Raji (cell line): Measurements from ENCODE around the gene ACTN1.

Experiments
- POLR2A ChIP-seq: IDR thresholded peaks from 2 replicates; pipeline ENCODE4 v1.6.1; 2011; ENCODE audit warnings: low read depth, low read length, control low read depth; ENCODE audit not compliant: insufficient read depth

The ACTN1 gene

DNA sequence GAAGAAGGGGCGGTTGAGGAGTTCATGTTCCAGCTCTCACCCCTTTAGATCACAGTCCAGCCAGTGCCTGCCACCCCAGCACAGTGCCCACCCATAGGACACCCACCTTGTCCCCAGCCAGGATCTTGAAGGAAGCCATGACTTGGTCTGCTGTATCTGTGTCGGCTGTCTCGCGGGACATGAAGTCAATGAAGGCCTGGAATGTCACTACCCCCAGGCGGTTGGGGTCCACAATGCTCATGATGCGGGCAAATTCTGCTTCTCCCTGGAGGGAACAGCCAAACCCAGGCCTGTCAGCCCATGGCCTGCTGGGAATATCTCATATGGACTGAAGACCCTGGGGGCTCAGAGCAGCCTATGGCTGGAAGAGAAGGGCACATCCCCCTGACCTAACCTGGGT is 102.1 kb downstream of the ACTN1 start:
- no peak for TF ChIP-seq POLR2A

DNA sequence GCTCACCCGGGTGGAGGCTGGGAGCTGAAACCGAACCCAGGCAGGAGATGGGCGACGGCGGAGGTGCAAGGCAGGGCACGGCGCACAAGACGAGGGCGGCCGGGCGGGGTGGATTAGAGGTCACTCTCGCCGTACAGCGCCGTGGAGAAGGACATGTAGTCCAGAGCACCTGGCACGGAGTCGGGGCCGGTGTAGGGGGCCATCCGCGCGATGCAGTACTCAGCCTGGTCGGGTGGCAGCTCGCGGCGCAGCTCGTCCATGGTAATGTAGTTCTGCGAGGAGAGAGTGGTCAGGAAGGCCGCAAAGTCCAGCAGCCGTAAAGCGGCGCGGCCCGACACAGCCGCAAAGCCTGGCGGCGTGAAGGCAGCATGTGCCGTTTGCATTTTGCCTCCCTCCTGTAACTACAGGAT is 104.4 kb downstream of the ACTN1 start:
- TF ChIP-seq POLR2A: no peak

DNA sequence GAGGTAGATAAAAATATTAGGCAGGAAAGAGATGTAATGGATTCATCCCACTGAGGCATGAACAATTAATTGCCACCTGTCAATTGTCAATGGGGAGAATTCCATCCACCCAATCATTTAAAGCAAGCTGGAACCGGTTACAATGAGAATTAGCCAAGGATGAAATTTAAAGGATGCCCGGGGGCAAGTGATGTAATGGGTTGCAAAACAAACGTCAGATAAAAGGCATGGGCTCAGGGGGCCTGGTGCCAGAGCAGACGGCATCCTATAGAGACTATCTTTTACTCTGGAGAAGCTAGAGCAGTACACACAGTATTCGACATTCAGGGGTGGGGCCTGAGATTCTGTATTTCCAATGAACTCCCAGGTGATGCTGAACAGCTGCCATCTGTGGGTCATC is 105.7 kb downstream of the ACTN1 start:
- no peak for TF ChIP-seq POLR2A

DNA sequence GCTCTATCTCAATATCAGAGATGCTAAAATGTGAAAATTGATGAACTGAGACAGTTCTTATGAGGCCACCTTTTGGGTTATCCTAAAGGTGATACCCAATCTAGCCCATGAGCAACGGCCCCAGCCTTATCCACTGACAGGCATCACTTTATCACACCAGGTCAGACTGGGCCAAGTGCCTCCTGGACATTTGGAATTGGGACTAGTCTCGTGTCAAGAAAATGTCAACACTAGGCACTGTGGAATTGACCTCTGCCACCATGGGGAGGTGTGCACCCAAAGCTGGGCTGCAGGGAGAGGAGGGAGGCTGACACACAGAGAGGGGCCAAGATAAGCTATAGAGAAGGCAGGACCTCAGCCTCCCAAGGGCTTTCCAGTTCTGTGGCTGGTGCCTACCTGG is 107.7 kb downstream of the ACTN1 start:
- no peak for TF ChIP-seq POLR2A

DNA sequence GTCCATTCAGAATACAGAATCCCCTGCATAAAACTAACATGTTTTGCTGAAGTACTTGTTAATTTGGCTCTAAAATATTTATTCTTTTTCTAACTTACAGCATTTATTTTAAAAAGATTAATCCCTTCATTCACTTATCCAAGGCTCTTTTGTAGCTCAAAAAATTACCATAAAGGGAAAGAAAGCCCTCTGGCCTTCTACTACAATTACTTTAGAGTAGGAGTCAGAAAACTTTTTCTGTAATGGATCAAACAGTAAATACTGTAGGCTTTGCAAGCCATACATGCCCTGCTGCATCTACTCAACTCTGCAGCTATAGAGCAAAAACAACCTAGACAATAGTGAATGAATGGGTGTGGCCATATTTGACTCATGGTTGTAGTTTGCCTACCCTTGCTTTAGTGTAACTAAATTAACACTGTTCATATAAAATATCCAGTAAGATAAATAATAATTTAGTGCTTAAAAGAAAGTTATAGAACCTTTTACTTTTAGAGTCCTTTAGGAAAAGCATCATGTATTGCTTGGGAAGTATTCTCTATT is 112.0 kb downstream of the ACTN1 start:
- TF ChIP-seq POLR2A: no peak

DNA sequence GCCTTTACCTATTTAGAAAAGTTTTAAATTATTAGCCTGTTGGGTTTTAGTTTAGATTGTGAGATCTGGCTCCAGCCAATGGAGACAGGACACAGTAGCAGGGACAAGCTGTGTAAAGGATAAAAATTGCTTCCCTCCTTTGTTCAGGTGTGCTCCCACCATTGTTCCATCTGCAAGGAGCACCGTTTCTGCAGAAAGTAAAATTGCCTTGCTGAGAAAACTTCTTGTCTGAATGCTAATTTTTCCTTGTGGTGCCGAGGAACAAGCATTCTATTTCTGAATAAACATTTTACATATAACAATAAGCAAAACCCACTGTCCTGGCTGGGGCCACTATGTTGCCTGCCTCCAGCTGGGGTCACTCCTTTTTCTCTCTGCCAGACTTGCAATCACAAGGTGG is 113.6 kb downstream of the ACTN1 start:
- no peak for TF ChIP-seq POLR2A

DNA sequence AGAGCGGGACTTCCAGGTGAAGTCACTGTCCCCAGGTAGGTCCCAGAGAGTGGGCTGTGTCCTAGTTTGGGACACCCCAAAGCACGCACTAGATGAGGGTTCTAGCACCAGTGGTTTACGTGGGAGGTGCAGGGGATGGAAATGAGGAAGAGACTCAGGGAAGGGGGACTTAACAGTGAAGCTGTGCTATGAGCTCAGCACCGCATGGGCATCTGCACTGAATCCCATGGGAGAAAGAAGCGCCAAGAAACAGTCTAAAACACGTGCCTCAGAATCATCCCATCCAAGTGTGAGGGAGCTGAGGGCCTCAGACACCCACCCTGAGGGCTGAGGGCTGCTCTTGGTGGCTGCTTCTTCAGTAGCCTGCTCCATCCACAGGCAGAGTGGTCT is 114.7 kb downstream of the ACTN1 start:
- no peak for TF ChIP-seq POLR2A

DNA sequence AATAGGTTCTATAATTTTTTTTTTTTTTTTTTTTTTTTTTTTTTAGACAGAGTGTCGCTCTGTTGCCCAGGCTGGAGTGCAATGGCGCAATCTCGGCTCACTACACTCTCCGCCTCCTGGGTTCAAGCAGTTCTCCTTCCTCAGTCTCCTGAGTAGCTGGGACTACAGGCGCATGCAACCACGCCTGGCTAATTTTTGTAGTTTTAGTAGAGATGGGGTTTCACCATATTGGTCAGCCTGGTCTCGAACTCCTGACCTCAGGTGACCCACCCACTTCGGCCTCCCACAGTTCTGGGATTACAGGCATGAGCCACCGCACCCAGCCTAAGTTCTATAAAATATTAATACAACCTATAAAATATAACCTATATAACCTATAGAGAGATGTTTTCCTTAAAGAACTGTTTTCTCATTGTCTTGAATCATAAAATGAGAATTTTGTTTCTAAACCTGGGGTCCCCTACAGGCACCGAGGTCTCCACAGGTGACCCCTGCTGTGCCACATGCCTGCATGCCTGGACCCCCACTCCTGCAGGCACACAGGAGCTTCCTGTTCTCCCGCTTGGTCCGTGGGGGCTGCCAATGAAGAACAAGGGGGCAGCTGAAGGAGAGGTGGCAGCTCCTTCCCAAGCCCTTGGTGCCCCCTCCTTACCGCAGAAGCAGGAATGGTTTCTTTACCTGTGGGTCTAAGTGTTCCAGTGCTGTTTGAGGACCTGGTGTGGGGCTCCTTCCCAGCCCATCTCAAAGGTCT is 115.3 kb downstream of the ACTN1 start:
- no peak for TF ChIP-seq POLR2A

DNA sequence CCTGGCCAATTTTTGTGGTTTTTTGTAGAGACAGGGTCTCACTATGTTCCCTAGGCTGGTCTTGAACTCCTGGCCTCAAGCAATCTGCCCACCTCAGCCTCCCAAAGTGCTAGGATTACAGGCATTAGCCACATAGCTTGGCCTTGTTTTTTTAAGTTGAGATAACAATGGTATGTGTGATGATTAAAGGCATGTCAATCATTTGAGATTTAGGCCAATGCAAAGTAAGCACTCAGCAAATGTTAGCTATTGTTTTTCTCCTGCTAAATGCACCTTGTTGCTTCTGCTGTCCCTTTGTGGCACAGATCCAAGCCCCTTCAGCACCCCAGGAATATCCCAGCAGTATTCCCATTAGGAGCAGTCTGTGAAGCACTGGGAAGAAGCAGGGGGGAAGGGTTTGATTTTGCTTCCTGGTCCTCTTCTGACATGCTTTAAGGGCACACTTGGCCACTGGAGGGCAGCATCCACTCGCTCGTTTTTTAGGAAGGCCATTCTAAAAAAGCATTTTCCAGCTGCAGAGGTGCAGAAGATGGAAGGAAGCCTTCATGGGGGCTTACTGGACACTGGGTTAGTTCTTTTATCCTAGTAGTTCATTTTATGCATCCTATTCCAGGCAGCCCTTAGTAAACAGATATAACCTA is 116.0 kb downstream of the ACTN1 start:
- TF ChIP-seq POLR2A: no peak

DNA sequence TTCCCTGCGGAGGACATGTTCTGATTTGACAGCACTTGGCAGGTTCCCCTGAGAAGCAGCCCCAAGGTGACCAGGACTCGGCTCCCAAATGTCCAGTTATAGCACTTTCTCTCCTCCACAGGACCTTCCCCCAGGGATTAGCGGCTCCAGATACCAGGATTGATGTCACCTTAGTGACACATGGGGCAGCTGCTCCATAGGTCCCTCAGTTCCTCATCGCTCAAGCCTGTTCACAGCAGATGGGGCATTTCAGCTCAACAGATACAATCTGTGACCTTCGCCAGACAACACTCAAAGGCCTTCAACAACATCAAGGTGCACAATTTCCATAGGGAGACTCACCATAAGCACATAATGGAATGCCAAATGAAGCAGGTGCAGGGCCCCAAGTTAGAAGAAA is 118.3 kb downstream of the ACTN1 start:
- TF ChIP-seq POLR2A: no peak

DNA sequence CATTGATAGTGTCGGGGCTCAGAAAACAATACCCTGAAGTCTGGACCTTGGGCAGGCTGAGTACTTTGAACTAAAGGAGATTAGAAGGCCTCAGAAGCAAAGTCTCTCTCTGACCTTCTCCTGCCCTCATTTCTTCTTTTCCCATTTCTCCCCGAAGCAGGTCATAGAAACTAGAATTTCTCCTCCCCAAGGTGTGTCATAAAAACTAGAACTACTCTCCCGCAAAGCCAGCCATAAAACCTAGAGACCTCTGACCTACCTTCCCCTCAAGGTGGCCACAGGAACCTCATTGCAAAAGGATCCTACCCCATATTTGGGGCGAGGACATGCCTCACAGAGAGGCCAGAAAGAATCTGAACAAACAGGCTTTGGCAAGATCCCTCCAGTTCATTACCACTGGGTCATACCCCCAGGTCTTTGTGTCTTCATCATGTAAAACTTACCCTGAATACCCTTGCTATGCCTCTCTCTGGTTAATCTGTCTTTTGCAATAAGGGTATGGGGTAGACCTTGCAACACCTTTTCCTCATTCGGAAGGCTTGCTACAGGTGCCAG is 121.5 kb downstream of the ACTN1 start:
- TF ChIP-seq POLR2A: no peak

DNA sequence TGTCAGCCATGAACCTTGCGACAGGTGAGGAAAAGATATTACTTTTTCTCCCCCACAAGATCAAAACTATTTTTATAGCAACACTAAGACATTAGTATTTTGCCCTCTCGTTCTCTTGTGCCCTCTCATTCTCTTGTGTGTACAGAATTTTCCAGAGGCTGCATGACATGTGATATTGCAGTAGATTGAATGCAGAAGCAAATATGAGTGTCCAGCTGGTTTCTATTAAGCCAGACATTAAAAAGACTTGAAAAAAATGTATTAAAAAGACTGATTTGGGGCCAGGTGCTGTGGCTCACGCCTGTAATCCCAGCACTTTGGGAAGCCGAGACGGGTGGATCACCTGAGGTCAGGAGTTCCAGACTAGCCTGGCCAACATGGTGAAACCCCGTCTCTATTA is 122.5 kb downstream of the ACTN1 start:
- TF ChIP-seq POLR2A: no peak

DNA sequence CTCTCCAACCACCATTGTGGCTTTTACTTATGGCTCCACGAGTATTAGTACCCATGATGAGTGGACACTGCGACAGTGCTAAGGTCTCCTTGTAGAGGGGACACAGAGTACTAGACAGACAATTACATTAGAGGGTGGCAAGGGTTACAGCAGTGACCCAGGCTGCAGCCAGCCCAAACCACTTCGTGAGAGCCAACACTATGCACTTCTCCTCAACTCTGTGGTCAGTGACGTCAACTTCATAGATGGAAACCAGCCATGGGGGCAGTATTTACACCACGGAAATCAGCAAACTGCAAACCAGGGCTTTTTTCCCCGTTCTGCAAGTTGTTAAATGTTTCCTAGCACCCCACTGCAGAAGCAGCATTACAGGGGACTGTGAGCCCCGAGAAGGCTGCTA is 124.7 kb downstream of the ACTN1 start:
- TF ChIP-seq POLR2A: no peak

DNA sequence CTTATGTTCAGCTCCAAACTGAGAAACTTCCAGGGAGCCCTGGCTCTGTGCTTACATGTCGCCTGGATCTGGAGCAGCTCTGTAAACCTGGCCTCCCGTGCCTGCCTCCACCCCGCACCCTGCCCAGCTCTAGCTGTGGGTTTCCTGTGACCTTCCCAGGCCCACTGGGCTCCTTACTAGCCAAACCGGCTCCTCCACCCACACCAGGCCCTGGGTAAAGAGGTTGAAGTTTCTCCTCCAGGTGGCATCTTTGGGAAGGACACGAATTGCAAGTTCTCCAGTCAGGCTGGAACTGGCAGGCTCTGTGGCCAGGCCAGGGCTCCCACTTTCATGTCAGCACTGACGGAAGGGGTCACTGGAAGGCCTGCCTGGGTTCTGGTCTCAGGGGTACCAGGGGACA is 125.4 kb downstream of the ACTN1 start:
- TF ChIP-seq POLR2A: no peak

DNA sequence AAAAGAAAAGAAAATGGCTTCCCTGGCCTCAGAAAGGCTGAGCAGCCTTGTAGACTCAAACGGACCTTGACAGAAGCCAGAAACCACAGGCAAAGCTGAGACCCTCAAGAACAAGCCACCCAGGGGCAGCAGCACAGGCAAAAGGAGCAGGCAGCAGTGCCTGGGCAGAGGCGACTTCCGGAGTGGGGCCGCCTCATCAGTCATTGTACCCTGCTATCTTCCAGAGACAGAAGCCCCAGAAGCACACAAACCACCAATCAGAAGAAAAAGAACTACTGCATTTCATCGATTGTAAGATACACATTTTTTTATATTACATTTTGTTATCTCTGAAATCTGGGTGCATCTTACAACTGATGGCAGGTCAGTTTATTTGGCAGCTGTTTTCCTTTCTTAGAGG is 128.0 kb downstream of the ACTN1 start:
- no peak for TF ChIP-seq POLR2A

DNA sequence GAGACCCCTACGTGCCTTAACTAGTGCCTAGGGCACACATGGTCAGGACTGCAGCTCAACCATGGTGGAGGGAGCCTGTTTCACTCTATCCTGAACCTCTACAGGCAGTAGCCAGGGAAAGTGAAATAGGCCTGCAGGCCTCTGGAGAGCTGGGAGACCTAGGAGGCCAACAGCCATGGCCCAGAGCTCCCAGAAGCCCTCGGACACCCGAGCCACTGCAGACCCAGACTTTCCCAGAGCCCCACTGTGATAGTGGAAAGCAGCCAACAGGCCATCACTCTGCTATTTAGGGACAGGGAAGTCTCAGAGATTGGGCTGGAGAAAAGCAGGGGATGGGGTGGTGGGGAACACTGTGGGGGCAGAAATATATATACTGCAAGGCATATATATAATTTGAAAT is 129.7 kb downstream of the ACTN1 start:
- TF ChIP-seq POLR2A: no peak
